ENCODE measurements around the gene PRORP. TPM values are rescaled to one million over a fixed set of nuclear protein-coding genes. Genes with fewer than 3 reads are reported as not detected.

Gene PRORP
- total and polyA plus RNA-seq, 9 donors, result 6.7 to 36.4 (median 11.9) TPM

DNA sequence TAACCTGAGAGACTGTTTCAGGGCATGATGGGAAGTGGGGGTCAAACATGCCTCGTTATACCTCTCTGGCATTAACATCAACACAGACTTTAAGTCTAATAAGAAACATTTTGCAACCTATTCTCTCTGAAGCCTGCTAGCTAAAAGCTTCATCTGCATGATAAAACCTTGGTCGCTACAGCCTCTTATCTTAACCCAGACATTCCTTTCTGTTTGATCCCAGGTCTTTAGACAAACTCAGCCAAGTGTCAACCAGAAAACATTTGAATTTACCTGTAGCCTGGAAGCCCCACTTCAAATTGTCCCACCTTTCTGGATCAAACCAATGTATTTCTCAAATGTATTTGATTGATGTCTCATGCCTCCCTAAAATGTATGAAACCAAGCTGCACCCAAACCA lies 9.7 kb upstream of the PRORP start:
- H3K4me1 ChIP-seq (ENCODE audit: insufficient read depth), result no peaks in the 10 kb centered on the region
- no peaks in the 10 kb centered on the region for H3K36me3 ChIP-seq

DNA sequence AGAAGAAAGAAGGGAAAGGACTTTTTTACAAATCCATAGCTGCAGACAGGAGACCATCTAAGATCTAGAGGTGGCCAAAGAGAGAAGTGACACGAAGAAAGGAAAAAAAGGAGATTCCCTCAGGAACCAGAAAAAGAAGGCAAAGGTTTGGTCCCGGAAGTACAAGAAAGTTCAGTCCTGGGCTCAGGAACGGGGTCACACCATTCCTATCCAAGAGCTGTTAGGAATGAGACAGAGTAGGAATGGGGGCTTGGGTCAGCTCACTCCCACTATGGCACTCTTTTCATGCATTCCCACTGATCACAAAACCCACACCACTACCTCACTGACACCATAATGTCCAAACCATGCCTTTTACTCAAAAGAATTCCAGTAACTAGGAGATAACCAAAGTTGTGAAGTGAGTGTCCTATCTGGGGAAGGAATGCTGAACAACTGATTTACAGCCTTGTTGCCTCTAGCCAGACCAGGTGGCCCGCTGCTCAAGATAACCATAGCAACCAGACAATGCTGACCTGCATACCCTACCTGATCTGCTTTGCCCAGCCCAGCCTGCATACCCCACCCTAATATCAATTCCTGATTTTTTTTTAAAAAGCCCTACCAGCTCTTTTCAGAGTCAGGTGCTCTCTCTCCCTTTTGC lies 8.9 kb upstream of the PRORP start:
- H3K36me3 ChIP-seq, result no peaks in the 10 kb centered on the region
- H3K27me3 ChIP-seq, result no peaks in the 10 kb centered on the region
- no peak for DNase-seq
- H3K9me3 ChIP-seq, result no peaks in the 10 kb centered on the region
- no peak overlapping the region for H3K27ac ChIP-seq
- 90 to 96% (median 95%) methylated on average over 4 of the region's 4 CpGs for WGBS, 3 donors
- H3K4me1 ChIP-seq (ENCODE audit: insufficient read depth), result no peaks in the 10 kb centered on the region
- no peak overlapping the region for H3K4me3 ChIP-seq
- TF ChIP-seq EP300 (IDR thresholded peaks at IDR 0.05) (no peak), POLR2A (IDR thresholded peaks at IDR 0.05) (no peak)
- TF ChIP-seq, protein P1, sequence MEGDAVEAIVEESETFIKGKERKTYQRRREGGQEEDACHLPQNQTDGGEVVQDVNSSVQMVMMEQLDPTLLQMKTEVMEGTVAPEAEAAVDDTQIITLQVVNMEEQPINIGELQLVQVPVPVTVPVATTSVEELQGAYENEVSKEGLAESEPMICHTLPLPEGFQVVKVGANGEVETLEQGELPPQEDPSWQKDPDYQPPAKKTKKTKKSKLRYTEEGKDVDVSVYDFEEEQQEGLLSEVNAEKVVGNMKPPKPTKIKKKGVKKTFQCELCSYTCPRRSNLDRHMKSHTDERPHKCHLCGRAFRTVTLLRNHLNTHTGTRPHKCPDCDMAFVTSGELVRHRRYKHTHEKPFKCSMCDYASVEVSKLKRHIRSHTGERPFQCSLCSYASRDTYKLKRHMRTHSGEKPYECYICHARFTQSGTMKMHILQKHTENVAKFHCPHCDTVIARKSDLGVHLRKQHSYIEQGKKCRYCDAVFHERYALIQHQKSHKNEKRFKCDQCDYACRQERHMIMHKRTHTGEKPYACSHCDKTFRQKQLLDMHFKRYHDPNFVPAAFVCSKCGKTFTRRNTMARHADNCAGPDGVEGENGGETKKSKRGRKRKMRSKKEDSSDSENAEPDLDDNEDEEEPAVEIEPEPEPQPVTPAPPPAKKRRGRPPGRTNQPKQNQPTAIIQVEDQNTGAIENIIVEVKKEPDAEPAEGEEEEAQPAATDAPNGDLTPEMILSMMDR (IDR thresholded peaks at IDR 0.05), result no peak
- intact Hi-C loops (cut with DNase I), result no loop called here

More for the DNA sequence above, 9.7 kb upstream of the PRORP start:
- no peak overlapping the region for H3K27ac ChIP-seq
- no peaks in the 10 kb centered on the region for H3K27me3 ChIP-seq
- TF ChIP-seq, protein P1 (IDR thresholded peaks at IDR 0.05), result no peak
- no peak for TF ChIP-seq POLR2A (IDR thresholded peaks at IDR 0.05)
- no peak for TF ChIP-seq EP300 (IDR thresholded peaks at IDR 0.05)
- H3K4me3 ChIP-seq, result no peak overlapping the region
- 85 to 86% (median 86%) methylated on average over 2 of the region's 2 CpGs for WGBS, 3 donors
- intact Hi-C loops (cut with DNase I), result no loop called here
- no peaks in the 10 kb centered on the region for H3K9me3 ChIP-seq
- no peak for DNase-seq

DNA sequence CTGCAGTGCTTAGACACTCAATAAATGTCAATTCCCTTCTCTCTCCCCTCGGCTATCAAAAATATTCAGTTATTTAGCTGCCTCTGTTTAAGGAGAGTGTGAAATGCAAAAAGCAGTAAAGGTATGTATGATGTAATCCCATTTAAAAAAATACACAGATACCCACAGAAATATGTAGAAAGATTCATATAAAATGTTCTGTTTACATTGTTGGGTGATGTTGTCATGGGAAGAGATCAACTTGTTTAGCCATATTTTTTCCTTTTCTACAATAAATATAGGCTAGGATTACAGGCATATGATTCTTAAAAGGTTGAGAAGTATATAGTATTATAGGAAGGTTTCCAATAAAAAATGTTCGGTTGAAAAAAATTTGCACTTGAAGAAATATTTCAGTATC lies 8.3 kb upstream of the PRORP start:
- Histone ChIP-seq H3K9me3 (no peaks in the 10 kb centered on the region), H3K36me3 (no peaks in the 10 kb centered on the region), H3K27ac (no peak overlapping the region), H3K4me1 (ENCODE audit: insufficient read depth) (no peaks in the 10 kb centered on the region), H3K27me3 (no peaks in the 10 kb centered on the region), H3K4me3 (no peak overlapping the region)
- DNase-seq, result no peak
- 63 to 81% (median 69%) methylated on average over 2 of the region's 2 CpGs for WGBS, 3 donors
- intact Hi-C loops (cut with DNase I), result no loop called here
- TF ChIP-seq EP300 (IDR thresholded peaks at IDR 0.05), result no peak
- TF ChIP-seq POLR2A (IDR thresholded peaks at IDR 0.05), result no peak
- TF ChIP-seq, protein P1 (IDR thresholded peaks at IDR 0.05), result no peak

DNA sequence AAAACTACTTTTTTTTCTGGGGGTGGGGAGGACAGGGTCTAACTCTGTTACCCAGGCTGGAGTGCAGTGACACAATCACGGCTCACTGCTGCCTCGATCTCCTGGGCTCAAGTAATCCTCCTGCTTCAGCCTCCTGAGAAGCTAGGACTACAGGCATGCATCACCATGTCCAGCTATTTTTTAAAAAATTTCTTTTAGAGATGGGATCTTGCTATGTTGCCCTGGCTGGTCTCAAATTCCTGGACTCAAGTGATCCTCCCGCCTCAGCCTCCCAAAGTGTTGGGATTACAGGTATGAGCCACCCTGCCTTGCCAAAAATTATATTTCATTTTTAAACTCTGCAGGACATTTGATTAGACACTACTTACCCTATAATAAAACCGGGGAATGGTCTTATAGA lies 6.1 kb upstream of the PRORP start:
- no peak for DNase-seq
- TF ChIP-seq EP300 (IDR thresholded peaks at IDR 0.05) (no peak), POLR2A (IDR thresholded peaks at IDR 0.05) (no peak)
- TF ChIP-seq, protein P1 (IDR thresholded peaks at IDR 0.05), result no peak
- no peaks in the 10 kb centered on the region for H3K27me3 ChIP-seq
- 95 to 99% (median 96%) methylated on average over 4 of the region's 4 CpGs for WGBS, 3 donors
- no peaks in the 10 kb centered on the region for H3K9me3 ChIP-seq
- no peak overlapping the region for H3K27ac ChIP-seq
- no peak overlapping the region for H3K4me3 ChIP-seq
- H3K36me3 ChIP-seq, result no peaks in the 10 kb centered on the region
- intact Hi-C loops (cut with DNase I), result no loop called here
- no peaks in the 10 kb centered on the region for H3K4me1 ChIP-seq (ENCODE audit: insufficient read depth)

Data from ovary (tissue), 9 donors.